H1 (cell line): ENCODE results near the gene GTSE1. TPM values are rescaled to one million over a fixed set of nuclear protein-coding genes. Genes with fewer than 3 reads are reported as not detected.

ENCODE experiments used
- CEBPB ChIP-seq: IDR thresholded peaks from 2 replicates; pipeline ENCODE4 v1.6.1; 2012; ENCODE audit warnings: low read depth, low read length
- MAFK ChIP-seq: IDR thresholded peaks from 2 replicates; pipeline ENCODE4 v1.6.1; 2012; ENCODE audit warnings: low read depth, mild to moderate bottlenecking, improper control_type of control experiment, low read length
- RBBP5 ChIP-seq: IDR thresholded peaks from 2 replicates; pipeline ENCODE4 v1.7.1; 2012; ENCODE audit warnings: low read depth, mild to moderate bottlenecking, inconsistent platforms, low read length, moderate library complexity, borderline replicate concordance
- SIN3A ChIP-seq, 2 experiments: IDR thresholded peaks in 1 of 2; conservative IDR thresholded peaks in 1 of 2; 2 replicates each; pipeline ENCODE4 v1.6.1; 2011 to 2012; ENCODE audit warnings: low read length in 2 of 2, improper control_type of control experiment in 1 of 2, low read depth in 1 of 2, mild to moderate bottlenecking in 1 of 2
- SP1 ChIP-seq: IDR thresholded peaks from 2 replicates; pipeline ENCODE4 v1.6.1; 2011; ENCODE audit warnings: low read depth, low read length
- YY1 ChIP-seq: IDR thresholded peaks from 2 replicates; pipeline ENCODE4 v1.6.1; 2011; ENCODE audit warnings: low read depth, mild to moderate bottlenecking, low read length
- polyA plus RNA-seq, 7 experiments: library from polyadenylated mRNA; depleted of rRNA in 3 of 7; stranded (reverse) in 5 of 7; unstranded in 2 of 7; fragments of >200 nt in 5 of 7; fragments of 200-250 nt in 2 of 7; gene quantifications; 1 replicate in 5 of 7; 2 replicates in 1 of 7; 4 replicates in 1 of 7; pipeline versions ENCODE4 v1.2.1 to v1.2.3, GENCODE V29; 2011 to 2013; ENCODE audit warnings: missing spikeins in 2 of 7, mixed read lengths in 2 of 7
- total RNA-seq: library from RNA; stranded (reverse); fragmentation: NEBNext Ultra II Directional; extraction: Animal tissue kit (Norgen Biotek cat#: 25700); gene quantifications from 2 replicates; pipeline ENCODE4 v1.2.1, GENCODE V29; 2021
- TF ChIP-seq, protein P1 (sequence below): fragments of 300-600 bp; sonication (generic); IDR thresholded peaks from 2 replicates; pipeline ENCODE4 v1.7.1; 2012; ENCODE audit warnings: low read length, moderate library complexity, mild to moderate bottlenecking, inconsistent platforms; ENCODE audit not compliant: insufficient replicate concordance
- TF ChIP-seq, protein P2 (sequence below): IDR thresholded peaks from 2 replicates; pipeline ENCODE4 v1.6.1; 2012; ENCODE audit warnings: low read length, inconsistent platforms
- TF ChIP-seq, protein P3 (sequence below): IDR thresholded peaks from 2 replicates; pipeline ENCODE4 v1.6.1; 2011; ENCODE audit warnings: low read depth, mild to moderate bottlenecking, low read length; ENCODE audit not compliant: insufficient read depth

The GTSE1 gene
- total and polyA plus RNA-seq, 2 of the 8 experiments (the other 6 are each of a cell fraction or from before 2014, with no cell fraction given): 17.5 to 38.6 TPM

DNA sequence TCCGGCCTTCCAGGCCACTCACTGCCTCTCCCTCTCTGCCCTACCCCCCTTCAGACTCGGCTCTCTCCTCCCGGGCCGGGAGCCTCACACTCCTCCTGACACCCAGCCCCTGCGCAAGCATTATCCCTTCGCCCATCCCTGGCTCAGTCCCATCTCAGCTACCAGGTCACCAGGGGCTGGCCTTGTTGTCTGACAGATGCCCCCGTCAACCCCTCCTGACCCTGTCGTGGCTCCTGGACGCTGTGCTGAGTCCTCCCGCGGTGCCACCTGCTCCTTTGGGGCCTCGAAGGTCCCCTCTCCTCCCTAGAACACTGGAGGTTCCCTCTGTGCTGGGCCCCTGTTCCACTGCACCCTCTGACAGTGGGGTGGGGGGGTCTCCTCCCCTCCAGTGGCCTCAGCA is 71.8 kb downstream of the GTSE1 start (continued):
- TF ChIP-seq, protein P1, sequence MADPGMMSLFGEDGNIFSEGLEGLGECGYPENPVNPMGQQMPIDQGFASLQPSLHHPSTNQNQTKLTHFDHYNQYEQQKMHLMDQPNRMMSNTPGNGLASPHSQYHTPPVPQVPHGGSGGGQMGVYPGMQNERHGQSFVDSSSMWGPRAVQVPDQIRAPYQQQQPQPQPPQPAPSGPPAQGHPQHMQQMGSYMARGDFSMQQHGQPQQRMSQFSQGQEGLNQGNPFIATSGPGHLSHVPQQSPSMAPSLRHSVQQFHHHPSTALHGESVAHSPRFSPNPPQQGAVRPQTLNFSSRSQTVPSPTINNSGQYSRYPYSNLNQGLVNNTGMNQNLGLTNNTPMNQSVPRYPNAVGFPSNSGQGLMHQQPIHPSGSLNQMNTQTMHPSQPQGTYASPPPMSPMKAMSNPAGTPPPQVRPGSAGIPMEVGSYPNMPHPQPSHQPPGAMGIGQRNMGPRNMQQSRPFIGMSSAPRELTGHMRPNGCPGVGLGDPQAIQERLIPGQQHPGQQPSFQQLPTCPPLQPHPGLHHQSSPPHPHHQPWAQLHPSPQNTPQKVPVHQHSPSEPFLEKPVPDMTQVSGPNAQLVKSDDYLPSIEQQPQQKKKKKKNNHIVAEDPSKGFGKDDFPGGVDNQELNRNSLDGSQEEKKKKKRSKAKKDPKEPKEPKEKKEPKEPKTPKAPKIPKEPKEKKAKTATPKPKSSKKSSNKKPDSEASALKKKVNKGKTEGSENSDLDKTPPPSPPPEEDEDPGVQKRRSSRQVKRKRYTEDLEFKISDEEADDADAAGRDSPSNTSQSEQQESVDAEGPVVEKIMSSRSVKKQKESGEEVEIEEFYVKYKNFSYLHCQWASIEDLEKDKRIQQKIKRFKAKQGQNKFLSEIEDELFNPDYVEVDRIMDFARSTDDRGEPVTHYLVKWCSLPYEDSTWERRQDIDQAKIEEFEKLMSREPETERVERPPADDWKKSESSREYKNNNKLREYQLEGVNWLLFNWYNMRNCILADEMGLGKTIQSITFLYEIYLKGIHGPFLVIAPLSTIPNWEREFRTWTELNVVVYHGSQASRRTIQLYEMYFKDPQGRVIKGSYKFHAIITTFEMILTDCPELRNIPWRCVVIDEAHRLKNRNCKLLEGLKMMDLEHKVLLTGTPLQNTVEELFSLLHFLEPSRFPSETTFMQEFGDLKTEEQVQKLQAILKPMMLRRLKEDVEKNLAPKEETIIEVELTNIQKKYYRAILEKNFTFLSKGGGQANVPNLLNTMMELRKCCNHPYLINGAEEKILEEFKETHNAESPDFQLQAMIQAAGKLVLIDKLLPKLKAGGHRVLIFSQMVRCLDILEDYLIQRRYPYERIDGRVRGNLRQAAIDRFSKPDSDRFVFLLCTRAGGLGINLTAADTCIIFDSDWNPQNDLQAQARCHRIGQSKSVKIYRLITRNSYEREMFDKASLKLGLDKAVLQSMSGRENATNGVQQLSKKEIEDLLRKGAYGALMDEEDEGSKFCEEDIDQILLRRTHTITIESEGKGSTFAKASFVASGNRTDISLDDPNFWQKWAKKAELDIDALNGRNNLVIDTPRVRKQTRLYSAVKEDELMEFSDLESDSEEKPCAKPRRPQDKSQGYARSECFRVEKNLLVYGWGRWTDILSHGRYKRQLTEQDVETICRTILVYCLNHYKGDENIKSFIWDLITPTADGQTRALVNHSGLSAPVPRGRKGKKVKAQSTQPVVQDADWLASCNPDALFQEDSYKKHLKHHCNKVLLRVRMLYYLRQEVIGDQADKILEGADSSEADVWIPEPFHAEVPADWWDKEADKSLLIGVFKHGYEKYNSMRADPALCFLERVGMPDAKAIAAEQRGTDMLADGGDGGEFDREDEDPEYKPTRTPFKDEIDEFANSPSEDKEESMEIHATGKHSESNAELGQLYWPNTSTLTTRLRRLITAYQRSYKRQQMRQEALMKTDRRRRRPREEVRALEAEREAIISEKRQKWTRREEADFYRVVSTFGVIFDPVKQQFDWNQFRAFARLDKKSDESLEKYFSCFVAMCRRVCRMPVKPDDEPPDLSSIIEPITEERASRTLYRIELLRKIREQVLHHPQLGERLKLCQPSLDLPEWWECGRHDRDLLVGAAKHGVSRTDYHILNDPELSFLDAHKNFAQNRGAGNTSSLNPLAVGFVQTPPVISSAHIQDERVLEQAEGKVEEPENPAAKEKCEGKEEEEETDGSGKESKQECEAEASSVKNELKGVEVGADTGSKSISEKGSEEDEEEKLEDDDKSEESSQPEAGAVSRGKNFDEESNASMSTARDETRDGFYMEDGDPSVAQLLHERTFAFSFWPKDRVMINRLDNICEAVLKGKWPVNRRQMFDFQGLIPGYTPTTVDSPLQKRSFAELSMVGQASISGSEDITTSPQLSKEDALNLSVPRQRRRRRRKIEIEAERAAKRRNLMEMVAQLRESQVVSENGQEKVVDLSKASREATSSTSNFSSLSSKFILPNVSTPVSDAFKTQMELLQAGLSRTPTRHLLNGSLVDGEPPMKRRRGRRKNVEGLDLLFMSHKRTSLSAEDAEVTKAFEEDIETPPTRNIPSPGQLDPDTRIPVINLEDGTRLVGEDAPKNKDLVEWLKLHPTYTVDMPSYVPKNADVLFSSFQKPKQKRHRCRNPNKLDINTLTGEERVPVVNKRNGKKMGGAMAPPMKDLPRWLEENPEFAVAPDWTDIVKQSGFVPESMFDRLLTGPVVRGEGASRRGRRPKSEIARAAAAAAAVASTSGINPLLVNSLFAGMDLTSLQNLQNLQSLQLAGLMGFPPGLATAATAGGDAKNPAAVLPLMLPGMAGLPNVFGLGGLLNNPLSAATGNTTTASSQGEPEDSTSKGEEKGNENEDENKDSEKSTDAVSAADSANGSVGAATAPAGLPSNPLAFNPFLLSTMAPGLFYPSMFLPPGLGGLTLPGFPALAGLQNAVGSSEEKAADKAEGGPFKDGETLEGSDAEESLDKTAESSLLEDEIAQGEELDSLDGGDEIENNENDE: no peak
- TF ChIP-seq YY1: no peak
- no peak for TF ChIP-seq MAFK
- TF ChIP-seq, protein P2, sequence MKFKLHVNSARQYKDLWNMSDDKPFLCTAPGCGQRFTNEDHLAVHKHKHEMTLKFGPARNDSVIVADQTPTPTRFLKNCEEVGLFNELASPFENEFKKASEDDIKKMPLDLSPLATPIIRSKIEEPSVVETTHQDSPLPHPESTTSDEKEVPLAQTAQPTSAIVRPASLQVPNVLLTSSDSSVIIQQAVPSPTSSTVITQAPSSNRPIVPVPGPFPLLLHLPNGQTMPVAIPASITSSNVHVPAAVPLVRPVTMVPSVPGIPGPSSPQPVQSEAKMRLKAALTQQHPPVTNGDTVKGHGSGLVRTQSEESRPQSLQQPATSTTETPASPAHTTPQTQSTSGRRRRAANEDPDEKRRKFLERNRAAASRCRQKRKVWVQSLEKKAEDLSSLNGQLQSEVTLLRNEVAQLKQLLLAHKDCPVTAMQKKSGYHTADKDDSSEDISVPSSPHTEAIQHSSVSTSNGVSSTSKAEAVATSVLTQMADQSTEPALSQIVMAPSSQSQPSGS: no peak
- TF ChIP-seq SIN3A (conservative IDR thresholded peaks at IDR 0.05 in 1 of 2, IDR thresholded peaks at IDR 0.05 in 1 of 2; ENCODE audit: low read depth in 1 of 2, low read length in 2 of 2): no peak
- no peak for TF ChIP-seq CEBPB
- TF ChIP-seq, protein P3, sequence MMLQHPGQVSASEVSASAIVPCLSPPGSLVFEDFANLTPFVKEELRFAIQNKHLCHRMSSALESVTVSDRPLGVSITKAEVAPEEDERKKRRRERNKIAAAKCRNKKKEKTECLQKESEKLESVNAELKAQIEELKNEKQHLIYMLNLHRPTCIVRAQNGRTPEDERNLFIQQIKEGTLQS: no peak
- no peak for TF ChIP-seq RBBP5
- TF ChIP-seq SP1: no peak
